Uterus (tissue), 2 donors: ENCODE measurements around the gene CEP63.

Experiments used
- CTCF ChIP-seq, 4 experiments: fragments of 200-600 bp in 2 of 4; fragments of 450-650 bp in 2 of 4; sonication (generic) in 2 of 4; IDR thresholded peaks; one replicate each; pipeline ENCODE4 v1.5.1; 2016 to 2019; ENCODE audit warnings: antibody characterized with exemption in 4 of 4, mild to moderate bottlenecking in 2 of 4, moderate library complexity in 1 of 4
- POLR2A ChIP-seq, 2 donors: fragments of 450-650 bp; IDR thresholded peaks; one replicate each; pipeline ENCODE4 v1.6.1; 2016; ENCODE audit warnings: antibody characterized with exemption in 2 of 2, mild to moderate bottlenecking in 1 of 2, moderate library complexity in 1 of 2

DNA sequence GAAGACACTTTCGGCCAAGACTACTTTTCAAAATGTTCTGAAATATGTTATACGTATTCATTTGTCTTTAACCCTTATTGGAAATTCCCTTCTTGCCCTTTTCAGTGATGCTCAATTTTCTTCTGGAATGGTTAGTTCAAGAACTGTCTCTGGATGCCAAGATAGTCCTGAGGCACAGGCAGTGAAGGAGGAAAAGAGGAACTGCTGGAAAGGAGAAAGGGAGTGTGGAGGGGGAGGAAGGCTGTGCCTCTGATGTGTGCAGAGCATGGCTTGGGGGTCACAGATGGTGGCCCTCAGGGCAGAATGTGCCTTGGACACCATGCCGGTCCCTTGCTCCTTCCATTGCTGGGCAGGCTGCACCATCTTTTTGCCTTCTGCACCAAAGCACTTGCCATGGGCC lies 73.7 kb downstream of the CEP63 start:
- TF ChIP-seq CTCF (IDR thresholded peaks at IDR 0.05) (no peak), POLR2A (IDR thresholded peaks at IDR 0.05) (no peak)
